HG03039 (cell line): ENCODE data around the gene SMO.
A peak's percentile ranks its signal among the peaks of the same experiment; 100 is the strongest.
"Not testable (repeated sequence)": the region's sequence is repeated elsewhere in the genome, so short reads cannot be mapped to it uniquely, and the experiment has no call there.

Experiments
- ATAC-seq: cut with Tn5 transposase; IDR thresholded peaks from one replicate; pipeline ENCODE4 v1.9.1; 2021; ENCODE audit warnings: mild to moderate bottlenecking, moderate library complexity; ENCODE audit not compliant: unreplicated experiment

SMO gene

GRCh38 chr7:129169171-129169671 is 19.2 kb upstream of the SMO start:
- no peak for ATAC-seq

- ATAC-seq: peak; percentile 57
Measured at GRCh38 chr7:129169686-129170440, 18.6 kb upstream of the SMO start.

GRCh38 chr7:129170441-129171021 is 17.9 kb upstream of the SMO start:
- ATAC-seq: no peak

GRCh38 chr7:129173861-129174260 is 14.6 kb upstream of the SMO start:
- not testable (repeated sequence) for ATAC-seq

- ATAC-seq: no peak
Measured at GRCh38 chr7:129176916-129177710, 11.3 kb upstream of the SMO start.

- ATAC-seq: no peak
Measured at GRCh38 chr7:129184981-129185670, 3.3 kb upstream of the SMO start.

GRCh38 chr7:129186749-129187260 is 1.6 kb upstream of the SMO start:
- ATAC-seq: no peak

GRCh38 chr7:129187681-129188371 is 607 bp upstream of the SMO start:
- ATAC-seq: no peak

GRCh38 chr7:129188892-129189660 is 643 bp downstream of the SMO start:
- no peak for ATAC-seq

GRCh38 chr7:129189661-129190310 is 1.4 kb downstream of the SMO start:
- no peak for ATAC-seq

GRCh38 chr7:129191272-129191671 is 2.8 kb downstream of the SMO start:
- no peak for ATAC-seq

GRCh38 chr7:129193892-129194291 is 5.5 kb downstream of the SMO start:
- ATAC-seq: no peak

GRCh38 chr7:129197771-129198170 is 9.3 kb downstream of the SMO start:
- ATAC-seq: no peak

GRCh38 chr7:129199406-129199805 is 11.0 kb downstream of the SMO start:
- ATAC-seq: no peak

- ATAC-seq: no peak
Measured at GRCh38 chr7:129202058-129202777, 13.8 kb downstream of the SMO start.

GRCh38 chr7:129203050-129203741 is 14.8 kb downstream of the SMO start:
- ATAC-seq: no peak

- ATAC-seq: no peak
Measured at GRCh38 chr7:129205126-129205818, 16.8 kb downstream of the SMO start.
